B cell (primary cell): ENCODE measurements around the gene IFI27L2.

Source experiments
- CTCF ChIP-seq: fragments of 200-600 bp; IDR thresholded peaks from one replicate; pipeline ENCODE4 v1.8.0; 2022; ENCODE audit warnings: antibody characterized with exemption, mild to moderate bottlenecking
- EZH2 ChIP-seq: IDR thresholded peaks from 2 replicates; pipeline ENCODE4 v1.6.1; 2012; ENCODE audit warnings: borderline replicate concordance, low read depth, mild to moderate bottlenecking, moderate library complexity, low read length; ENCODE audit not compliant: insufficient read depth, poor library complexity, severe bottlenecking

DNA sequence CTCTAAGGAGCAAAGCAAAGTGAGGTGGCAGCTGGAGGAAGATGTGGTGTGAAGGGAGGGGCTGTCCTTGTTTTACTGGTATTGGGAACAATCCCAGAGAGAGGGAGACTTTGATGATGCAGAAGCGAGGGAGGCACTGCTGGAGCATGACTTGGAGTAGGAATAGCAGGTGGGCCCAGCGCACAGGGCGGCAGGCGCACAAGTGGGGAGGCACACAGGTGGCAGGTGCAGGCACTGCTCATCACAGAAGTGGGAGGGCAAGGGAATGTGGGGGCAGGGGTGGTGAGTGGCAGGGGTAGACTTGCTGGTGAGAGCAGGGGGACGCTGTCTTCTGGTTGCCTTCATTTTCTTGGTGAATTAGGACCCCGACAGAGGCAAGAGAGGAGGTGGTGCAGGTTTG, 30.4 kb downstream of the IFI27L2 start:
- no peak for TF ChIP-seq CTCF
- TF ChIP-seq EZH2: no peak
